Activated CD4-positive, alpha-beta T cell treated with anti-CD3 and anti-CD28 coated beads for 24 hours (primary cell): Measurements from ENCODE around the gene AGPS.

Experiments
- DNase-seq, 2 donors: peaks; one replicate each; pipeline ENCODE4 v3.0.0-alpha.2; 2020; ENCODE audit warnings: low read depth in 2 of 2

AGPS gene

DNA sequence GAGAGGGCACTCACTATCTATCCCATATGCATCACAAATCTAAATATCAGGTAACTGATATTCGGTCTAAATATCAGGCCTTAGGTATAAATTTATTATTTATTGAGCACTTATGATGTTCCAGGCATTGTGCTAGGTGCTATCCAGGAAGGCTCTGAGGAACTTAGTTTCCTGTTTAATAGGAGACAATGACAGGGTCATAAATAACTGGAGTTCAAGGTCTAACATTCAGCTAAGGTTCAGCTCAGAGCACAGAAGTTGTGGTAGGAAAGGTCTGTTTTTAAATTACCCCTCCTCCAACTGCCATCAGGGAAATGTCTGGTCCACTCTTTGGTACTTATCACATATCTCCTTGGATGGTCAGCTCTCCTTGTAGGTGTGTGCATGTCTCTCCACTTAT lies 193.6 kb downstream of the AGPS start:
- DNase-seq, result no peak

DNA sequence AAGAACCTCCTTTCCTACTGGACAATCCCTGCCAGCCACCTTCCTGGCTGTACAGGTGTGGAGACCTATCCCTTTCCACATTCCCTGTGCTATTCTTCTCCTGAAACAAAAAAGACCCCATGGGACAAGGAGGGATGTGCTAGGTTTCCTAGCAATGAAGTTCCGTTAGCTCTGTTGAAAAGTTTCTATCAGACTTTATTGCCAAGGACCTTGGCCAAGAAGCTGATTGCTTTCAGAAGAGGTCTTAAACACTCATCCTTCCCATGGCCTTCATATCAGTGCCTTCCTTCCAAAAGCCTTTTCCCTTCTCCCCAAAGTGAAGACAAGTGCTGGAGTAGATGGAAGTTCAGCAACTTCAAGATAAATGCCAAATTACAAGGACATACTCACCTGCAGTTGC lies 194.8 kb downstream of the AGPS start:
- DNase-seq, result no peak

DNA sequence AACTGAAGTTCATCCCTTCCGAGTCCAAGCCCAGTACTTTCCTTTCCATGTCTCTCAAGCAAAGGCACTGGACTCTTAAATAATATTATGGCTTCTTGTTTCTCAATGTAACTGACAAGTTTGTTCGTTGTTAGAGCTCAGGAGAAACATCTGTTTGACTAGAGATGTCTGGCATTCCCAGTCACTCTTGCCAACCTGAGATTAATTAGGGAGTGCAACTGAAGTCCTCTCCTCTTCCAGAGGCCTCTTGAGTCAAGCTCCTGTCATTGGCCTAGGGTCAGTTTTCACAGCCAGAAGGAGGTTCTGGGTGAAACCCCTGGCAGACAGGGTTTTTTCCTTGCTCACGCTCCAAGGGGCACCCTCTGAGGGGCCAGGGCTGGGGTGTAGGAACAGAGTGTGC lies 196.1 kb downstream of the AGPS start:
- no peak for DNase-seq

DNA sequence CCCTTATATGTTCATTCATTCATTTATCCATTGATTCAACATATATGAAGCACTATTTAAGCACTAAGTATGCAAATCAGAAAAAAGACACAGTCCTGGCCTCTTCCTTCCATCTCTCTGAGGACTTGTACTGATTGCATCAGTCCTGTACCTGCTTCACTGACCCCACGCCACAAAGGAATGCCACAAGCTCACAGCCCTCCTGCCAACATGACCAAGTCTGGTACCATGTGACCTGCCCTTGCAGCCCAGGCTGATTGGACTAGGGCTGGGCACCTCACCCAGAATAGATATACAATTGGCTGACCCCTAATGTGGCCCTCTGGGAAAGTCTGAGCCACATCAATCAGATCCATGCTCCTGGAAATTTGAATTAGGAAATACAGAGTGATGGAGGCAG lies 196.6 kb downstream of the AGPS start:
- no peak for DNase-seq

DNA sequence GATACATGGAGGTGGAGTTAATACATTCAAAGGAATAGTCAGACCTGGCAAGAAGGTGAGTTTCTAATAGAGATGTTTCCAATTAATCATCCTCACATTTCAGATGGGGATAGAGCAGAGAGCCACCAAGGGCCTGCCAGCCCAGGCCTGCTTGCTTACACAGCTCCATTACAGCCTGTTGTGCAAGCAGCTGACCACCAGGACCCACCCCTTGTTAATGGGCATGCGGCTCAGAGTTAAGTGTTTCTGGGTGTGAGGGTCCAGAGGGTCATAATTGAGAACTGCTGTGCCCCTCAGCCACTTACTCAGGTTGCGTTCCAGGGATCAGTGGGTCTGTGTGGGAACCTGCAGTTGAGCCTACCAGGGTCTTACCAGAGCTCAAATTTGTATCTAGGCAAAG lies 199.8 kb downstream of the AGPS start:
- DNase-seq, result no peak

DNA sequence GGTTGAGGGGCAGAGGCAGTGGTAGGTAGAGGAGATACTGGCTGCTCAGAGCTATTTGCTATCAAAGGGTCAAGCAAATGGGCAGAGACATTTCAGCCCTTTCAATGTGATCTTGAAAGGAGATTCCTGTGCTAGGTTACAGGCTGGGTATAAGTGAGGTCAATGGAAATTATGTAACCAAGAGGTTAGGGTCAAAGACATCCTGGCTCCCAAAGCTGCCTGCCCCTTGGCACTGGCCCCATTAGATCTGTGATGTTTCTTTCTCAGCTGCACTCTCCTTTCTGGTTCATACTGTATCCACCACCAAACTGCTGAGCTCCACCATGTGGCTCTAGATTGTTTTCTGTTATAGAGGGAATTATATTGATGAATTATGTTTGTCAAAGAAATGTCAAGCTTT lies 200.4 kb downstream of the AGPS start:
- no peak for DNase-seq

DNA sequence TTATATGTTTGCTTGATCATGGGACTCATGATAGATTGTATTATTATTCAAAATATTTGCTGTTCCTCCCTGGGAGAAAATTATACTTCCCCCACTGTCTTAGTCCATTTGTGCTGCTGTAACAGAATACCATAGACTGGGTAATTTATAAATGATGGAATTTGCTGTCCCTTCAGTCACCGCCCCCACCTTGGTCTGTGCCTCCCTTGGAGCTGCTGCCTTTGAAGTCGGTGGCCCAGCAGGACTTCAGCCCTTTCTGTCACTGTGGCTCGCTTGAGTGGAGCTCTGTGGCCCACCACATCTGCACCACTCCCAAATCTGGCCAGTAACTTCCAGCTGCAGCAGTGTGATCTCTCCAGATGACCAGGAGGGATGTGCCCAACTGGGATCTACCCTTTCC lies 200.8 kb downstream of the AGPS start:
- no peak for DNase-seq
